Activated naive CD8-positive, alpha-beta T cell treated with anti-CD3 and anti-CD28 coated beads, Interleukin-2, amount 50 U/mL, for 16 hours (primary cell): ENCODE data around the gene DPP3.
"Not testable (repeated sequence)": the region's sequence is repeated elsewhere in the genome, so short reads cannot be mapped to it uniquely, and the experiment has no call there.

Experiments
- DNase-seq: peaks from one replicate; pipeline ENCODE4 v3.0.0-alpha.2; 2020; ENCODE audit warnings: low read depth, low spot score

Gene DPP3

DNA sequence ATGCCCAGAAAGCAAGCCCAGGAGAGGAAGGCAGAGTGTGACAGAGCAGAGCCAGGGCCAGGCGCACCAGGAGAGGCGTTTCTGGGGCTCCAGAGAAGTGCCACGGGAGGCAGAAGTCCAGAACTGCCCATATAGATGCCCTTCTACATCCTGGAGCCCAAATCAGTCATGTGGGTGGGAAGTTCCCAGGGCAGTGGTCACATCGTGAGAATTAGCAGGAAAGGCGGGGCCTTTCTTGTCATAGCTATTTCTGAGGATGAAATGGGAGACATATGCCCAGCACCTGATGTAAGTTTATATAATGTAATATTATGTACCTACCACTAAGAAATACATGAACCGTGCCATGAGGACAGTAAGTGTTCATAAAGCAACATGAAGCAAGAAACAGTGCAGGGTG lies 52.5 kb downstream of the DPP3 start:
- no peak for DNase-seq

DNA sequence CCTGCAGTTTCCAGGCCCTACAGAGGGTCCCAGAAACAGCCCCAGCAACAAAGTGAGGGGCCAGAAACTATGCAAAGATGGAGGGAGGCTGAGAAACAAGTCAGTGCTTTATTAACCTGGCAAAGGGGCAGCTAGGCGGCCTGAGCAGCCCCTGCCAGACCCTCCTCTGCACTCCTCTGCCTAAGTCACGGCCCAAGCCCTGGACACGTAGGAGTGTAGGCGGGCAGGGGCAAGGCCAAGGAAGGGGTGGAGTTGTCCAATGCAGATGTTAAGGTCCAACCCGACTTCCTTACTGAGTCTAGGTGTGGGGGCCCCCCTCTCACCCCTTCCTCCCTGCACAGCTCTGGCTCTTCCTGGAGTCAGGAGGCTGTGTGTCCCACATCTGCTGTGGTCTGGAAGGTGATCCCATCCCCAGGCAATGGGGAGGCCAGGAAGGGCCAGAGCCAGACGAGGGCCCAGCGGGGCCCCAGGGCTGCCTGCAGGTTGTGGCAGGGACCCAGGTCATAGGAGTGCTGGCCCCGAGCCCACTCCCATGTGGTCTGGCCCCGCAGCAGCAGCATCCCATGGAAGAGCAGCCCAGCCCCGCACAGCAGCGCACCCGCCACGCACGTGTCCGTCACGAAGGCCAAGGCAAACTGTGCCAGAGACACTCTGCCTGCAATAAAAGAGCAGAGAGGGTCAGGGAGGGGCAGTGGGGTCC lies 59.1 kb downstream of the DPP3 start:
- DNase-seq = no peak

DNA sequence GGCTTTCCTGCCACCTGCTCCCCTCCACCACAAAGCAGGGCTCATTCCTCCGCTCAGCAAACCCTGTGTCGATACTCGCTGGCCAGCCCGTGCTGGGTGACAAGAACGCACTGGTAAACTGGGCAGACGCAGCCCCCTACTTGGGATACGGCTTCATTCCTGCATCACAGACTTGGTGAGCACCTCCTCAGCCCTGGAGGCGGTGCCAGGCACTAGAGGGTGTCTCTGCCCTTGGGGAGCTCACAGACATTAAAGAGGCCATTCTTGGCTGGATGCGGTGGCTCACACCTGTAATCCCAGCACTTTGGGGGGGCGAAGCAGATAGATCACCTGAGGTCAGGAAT lies 59.6 kb downstream of the DPP3 start:
- no peak for DNase-seq

DNA sequence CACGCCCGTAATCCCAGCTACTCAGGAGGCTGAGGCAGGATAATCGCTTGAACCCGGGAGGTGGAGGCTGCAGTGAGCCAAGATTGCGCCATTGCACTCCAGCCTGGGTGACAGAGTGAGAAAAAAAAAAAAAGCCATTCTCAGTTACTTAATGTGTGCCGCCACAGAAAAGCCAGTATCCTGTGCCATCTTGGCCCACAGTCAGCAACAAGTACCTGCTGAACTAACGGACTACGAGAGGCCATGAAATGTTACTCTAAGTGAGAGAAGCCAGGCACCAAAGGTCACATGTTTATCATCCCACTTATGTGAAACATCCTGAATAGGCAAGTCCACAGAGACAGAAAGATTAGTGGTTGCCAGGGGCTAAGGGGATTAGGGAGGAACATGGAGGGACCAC lies 60.4 kb downstream of the DPP3 start:
- not testable (repeated sequence) for DNase-seq

GRCh38 chr11:66541892-66542291 lies 61.7 kb downstream of the DPP3 start:
- DNase-seq = no peak

DNA sequence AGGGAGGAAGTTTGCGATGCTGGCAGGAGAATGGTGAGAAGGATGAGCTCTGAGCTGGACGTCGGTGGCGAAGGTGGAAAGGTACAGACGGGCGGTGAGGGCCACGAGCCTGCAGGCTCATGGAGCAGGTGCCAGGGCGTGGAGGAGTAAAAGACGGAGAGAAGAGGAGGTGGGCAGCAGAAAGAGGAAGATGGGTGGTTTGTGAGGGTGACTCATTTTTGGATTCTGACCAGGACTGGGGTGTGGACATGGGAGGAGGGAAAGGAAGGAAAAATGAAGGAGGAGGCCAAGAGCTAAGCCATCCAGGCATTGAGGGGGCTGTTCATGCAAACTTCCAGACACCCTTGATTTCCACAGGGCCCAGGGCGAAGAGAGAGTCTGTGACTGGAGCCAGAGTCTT lies 62.1 kb downstream of the DPP3 start:
- no peak for DNase-seq

- DNase-seq = no peak
These were observed 63.3 kb downstream of the DPP3 start for GRCh38 chr11:66543263-66544107.

DNA sequence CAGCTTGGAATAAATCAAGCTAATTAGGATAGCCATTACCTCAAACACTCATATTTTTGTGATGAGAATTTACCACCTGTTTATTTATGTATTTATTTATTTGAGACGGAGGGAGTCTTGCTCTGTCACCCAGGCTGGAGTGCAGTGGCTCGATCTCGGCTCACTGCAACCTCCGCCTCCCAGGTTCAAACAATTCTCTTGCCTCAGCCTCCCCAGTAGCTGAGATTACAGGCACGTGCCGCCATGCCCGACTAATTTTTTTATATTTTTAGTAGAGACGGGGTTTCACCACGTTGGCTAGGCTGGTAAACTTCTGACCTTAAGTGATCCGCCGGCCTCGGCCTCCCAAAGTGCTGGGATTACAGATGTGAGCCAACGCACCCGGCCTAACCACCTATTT lies 64.7 kb downstream of the DPP3 start:
- DNase-seq = not testable (repeated sequence)

GRCh38 chr11:66545701-66546367 lies 65.6 kb downstream of the DPP3 start, which contains the start of gene ZDHHC24:
Gene ZDHHC24 (minus strand): TSS chr11:66546048. CDS start chr11:66546003, 45 bp downstream.
- peak; percentile 71 for DNase-seq

DNA sequence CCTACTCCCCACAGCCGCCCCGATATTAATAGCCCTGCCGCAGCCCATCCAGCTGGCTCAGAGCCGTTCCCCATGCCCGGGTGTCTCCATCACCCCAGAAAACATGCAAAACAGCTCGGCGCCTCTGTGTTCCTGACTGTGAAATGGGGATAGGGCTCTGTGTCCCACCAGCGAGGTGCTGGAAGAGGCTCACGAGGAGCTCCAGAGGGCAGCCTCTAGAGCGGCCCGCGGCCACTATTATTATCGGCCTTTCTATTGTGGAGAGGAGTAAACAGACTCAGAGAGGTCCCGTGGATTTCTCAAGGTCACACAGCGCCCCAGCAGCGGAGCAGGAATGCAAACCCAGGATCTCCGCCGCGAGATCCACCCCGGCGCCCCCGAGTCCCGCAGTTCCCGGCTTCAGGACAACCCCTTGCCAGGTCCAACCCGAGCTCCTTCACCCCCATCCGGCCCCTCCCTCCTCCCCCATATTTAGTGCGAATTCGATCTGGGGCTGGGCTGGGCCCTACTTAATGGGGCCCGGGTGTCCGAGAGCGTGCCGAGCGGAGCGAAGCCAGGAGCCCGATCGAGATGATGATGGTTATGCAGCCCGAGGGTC lies 66.2 kb downstream of the DPP3 start, which contains the start of gene ACTN3:
ACTN3 (plus strand) TSS at position 536 of the 598 bp plus-strand sequence; CDS start at position 571, 35 bp downstream.
- DNase-seq = no peak

- no peak for DNase-seq
These were observed 66.9 kb downstream of the DPP3 start for GRCh38 chr11:66546966-66547661.

- no peak for DNase-seq
These were observed 67.4 kb downstream of the DPP3 start for GRCh38 chr11:66547662-66548009.

GRCh38 chr11:66548041-66548440 lies 67.8 kb downstream of the DPP3 start:
- DNase-seq = no peak

- DNase-seq = no peak
These were observed 68.8 kb downstream of the DPP3 start for GRCh38 chr11:66548774-66549630.

DNA sequence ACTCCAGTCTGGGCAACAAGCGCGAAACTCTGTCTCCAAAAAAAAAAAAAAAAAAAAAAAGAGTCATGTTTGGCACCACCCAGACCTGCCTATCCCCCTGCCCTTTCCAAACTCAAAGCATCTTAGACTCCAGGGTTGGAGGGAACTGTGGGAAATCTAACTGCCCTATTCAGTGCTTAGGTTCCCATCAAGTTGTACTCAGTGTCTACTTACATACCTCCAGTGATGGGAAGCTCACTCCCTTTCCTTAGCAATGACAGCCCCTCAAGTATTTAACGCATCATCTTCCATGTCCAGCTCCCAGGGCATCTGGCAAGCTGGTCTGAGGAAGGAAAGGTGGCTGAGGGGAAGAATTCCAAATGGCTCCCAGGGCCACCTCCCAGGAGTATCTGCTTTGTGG lies 69.5 kb downstream of the DPP3 start:
- no peak for DNase-seq

GRCh38 chr11:66550887-66551286 lies 70.7 kb downstream of the DPP3 start:
- DNase-seq = no peak

DNA sequence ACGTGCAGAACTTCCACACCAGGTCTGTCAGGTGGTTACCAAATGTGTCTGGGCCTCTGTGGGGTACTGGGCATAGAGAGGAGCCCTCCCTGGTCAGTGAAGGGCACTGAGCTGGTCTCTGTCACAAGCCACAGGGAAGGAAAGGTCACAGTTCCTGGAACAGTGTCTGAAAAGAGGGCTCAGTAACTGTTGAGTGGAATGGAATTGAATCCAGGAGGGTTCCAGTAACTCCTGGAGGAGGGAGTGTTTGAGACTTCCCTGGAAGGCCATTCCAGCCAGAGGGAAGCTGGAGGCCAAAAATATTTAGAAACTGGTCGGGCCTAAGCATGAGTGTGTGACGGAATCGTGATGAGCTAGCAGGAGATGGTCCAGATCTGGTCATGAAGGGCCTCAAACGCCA lies 74.4 kb downstream of the DPP3 start:
- no peak for DNase-seq

DNA sequence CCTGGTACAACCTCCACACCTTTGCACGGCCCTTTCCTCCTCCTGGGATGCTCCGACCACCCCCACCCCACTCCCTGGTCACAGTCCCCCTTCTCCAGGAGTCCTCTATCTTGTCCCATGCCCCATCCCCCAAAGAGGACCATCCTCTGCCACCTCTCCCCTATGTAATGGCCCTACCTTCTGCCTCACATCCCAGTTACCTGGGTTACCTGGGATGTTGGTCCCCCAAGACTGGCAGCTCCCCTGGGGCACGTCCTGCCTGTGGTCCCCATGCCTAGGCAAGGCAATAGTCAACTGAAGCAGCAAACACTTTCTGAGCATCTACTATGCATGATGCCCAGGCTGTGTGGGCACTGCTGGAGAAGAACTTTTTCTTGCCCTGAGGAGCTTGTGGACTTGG lies 75.2 kb downstream of the DPP3 start:
- DNase-seq = no peak

GRCh38 chr11:66556086-66556485 lies 75.9 kb downstream of the DPP3 start:
- no peak for DNase-seq

DNA sequence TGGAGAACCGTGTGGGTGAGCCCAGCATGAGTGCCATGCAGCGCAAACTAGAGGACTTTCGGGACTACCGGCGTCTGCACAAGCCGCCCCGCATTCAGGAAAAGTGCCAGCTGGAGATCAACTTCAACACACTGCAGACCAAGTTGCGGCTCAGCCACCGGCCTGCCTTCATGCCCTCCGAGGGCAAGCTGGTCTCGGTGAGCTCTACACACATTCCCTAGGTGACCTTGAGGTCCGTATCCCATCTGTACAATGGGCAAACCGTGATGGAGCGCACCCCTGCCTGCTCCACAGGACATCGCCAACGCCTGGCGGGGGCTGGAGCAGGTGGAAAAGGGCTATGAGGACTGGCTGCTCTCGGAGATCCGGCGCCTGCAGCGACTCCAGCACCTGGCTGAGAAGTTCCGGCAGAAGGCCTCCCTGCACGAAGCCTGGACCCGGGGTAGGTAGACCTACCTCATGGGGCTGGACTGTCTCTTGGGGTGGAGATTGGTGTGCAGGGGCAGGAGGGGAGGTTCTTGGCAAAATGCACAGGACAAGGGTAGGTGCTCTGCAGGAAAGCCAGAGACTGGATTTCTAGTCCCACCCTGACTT lies 77.6 kb downstream of the DPP3 start:
- DNase-seq = no peak
